Endothelial cell of umbilical vein (primary cell): Measurements from ENCODE around the gene CUBN. TPM values are rescaled to one million over a fixed set of nuclear protein-coding genes. Genes with fewer than 3 reads are reported as not detected.

Experiments used
- BruUV-seq: library from RNA; stranded (reverse); fragments of 400-500 nt; replicated peaks from 2 replicates; lab custom pipeline; 2021; lab: Mats Ljungman, UMichigan
- CTCF ChIA-PET: fragments of 300-600, 350-600 bp; sonication (Branson Sonifier 250); formaldehyde crosslinking; loops from one replicate; lab custom pipeline; 2021; ENCODE audit warnings: antibody characterized with exemption, inconsistent platforms; lab: Charles Lee
- POLR2A ChIA-PET: fragments of 300-600, 350-600 bp; sonication (Branson Sonifier 250); formaldehyde crosslinking; loops from one replicate; lab custom pipeline; 2021; ENCODE audit warnings: antibody characterized with exemption, inconsistent platforms; lab: Charles Lee
- DNase-seq: peaks from one replicate; pipeline ENCODE4 v3.0.0-alpha.2; 2011; ENCODE audit warnings: low read depth, low spot score
- FAIRE-seq: peaks from 2 replicates; lab custom pipeline; 2011; peaks lifted over from hg19 to GRCh38; lab: Jason Lieb, UNC
- H2AFZ ChIP-seq: 2 replicates; pipeline ENCODE4 v1.6.0; 2012; ENCODE audit warnings: low read depth, low read length, control low read depth, inconsistent platforms
- H3K27ac ChIP-seq: 2 replicates; pipeline ENCODE4 v1.5.1; 2011; ENCODE audit warnings: low read depth, mild to moderate bottlenecking, control low read depth, low read length, moderate library complexity; ENCODE audit not compliant: insufficient read depth
- H3K27me3 ChIP-seq, 2 experiments: 2 replicates each; pipeline versions ENCODE4 v1.6.0 to v1.6.1; 2011; ENCODE audit warnings: low read length in 2 of 2, mixed read lengths in 1 of 2; ENCODE audit not compliant: control insufficient read depth in 2 of 2, insufficient read depth in 2 of 2
- H3K36me3 ChIP-seq, 2 experiments: 2 replicates in 1 of 2; 3 replicates in 1 of 2; pipeline ENCODE4 v1.5.1; 2011; ENCODE audit warnings: low read length in 2 of 2, mild to moderate bottlenecking in 1 of 2, moderate library complexity in 1 of 2; ENCODE audit not compliant: control insufficient read depth in 2 of 2, insufficient read depth in 2 of 2; ENCODE audit errors: extremely low read depth in 1 of 2
- H3K4me1 ChIP-seq: 3 replicates; pipeline ENCODE4 v1.5.1; 2011; ENCODE audit warnings: mild to moderate bottlenecking, low read length; ENCODE audit not compliant: control insufficient read depth, insufficient read depth; ENCODE audit errors: extremely low read depth
- H3K4me2 ChIP-seq: 2 replicates; pipeline ENCODE4 v1.6.1; 2011; ENCODE audit warnings: low read length, control low read depth, mixed read lengths; ENCODE audit not compliant: insufficient read depth
- H3K4me3 ChIP-seq, 3 experiments: fragments of 200-600 bp in 1 of 3; sonication (generic), shearing (Covaris generic) in 1 of 3; replicated peaks in 1 of 3; 2 replicates each; pipeline ENCODE4 v1.5.1; 2011 to 2016; ENCODE audit warnings: control low read depth in 3 of 3, low read length in 3 of 3, mild to moderate bottlenecking in 2 of 3, inconsistent platforms in 1 of 3, low read depth in 1 of 3, moderate library complexity in 1 of 3; ENCODE audit not compliant: insufficient read depth in 1 of 3
- H3K79me2 ChIP-seq: 2 replicates; pipeline ENCODE4 v1.6.0; 2012; ENCODE audit warnings: low read length, inconsistent platforms; ENCODE audit not compliant: control insufficient read depth, insufficient read depth
- H3K9ac ChIP-seq: replicated peaks from 2 replicates; pipeline ENCODE3; 2011; ENCODE audit warnings: low read length, control low read depth; ENCODE audit not compliant: insufficient read depth; ENCODE audit errors: extremely low read depth
- H3K9me1 ChIP-seq: replicated peaks from 3 replicates; pipeline ENCODE4 v1.6.0; 2011; ENCODE audit warnings: mild to moderate bottlenecking, low read length; ENCODE audit not compliant: control insufficient read depth, insufficient read depth; ENCODE audit errors: extremely low read depth
- H3K9me3 ChIP-seq: replicated peaks from 2 replicates; pipeline ENCODE4 v1.5.1; 2012; ENCODE audit warnings: low read length, inconsistent platforms; ENCODE audit not compliant: control insufficient read depth, insufficient read depth
- H4K20me1 ChIP-seq: replicated peaks from 2 replicates; pipeline ENCODE3; 2011; ENCODE audit warnings: mild to moderate bottlenecking, low read length; ENCODE audit not compliant: control insufficient read depth, insufficient read depth; ENCODE audit errors: extremely low read depth
- CTCF ChIP-seq, 2 donors: IDR thresholded peaks; 1 replicate in 1 of 2; 2 replicates in 1 of 2; pipeline ENCODE4 v1.5.1; 2011; ENCODE audit warnings: low read length in 2 of 2, mild to moderate bottlenecking in 2 of 2, moderate library complexity in 2 of 2, control low read depth in 1 of 2, inconsistent platforms in 1 of 2, low read depth in 1 of 2; ENCODE audit not compliant: insufficient read depth in 1 of 2; ENCODE audit errors: extremely low read depth in 1 of 2
- EZH2 ChIP-seq: IDR thresholded peaks from 2 replicates; pipeline ENCODE4 v1.6.1; 2012; ENCODE audit warnings: borderline replicate concordance, low read depth, mild to moderate bottlenecking, moderate library complexity, low read length, inconsistent platforms; ENCODE audit not compliant: severe bottlenecking
- FOS ChIP-seq: IDR thresholded peaks from 2 replicates; pipeline ENCODE4 v1.6.1; 2011; ENCODE audit warnings: mild to moderate bottlenecking, low read length, moderate library complexity, borderline replicate concordance; ENCODE audit not compliant: insufficient read depth
- GATA2 ChIP-seq: IDR thresholded peaks from 2 replicates; pipeline ENCODE4 v1.7.0; 2011; ENCODE audit warnings: low read depth, mild to moderate bottlenecking, moderate library complexity, mixed read lengths, low read length; ENCODE audit not compliant: insufficient read length, insufficient read depth
- JUN ChIP-seq: IDR thresholded peaks from 2 replicates; pipeline ENCODE4 v1.6.1; 2011; ENCODE audit warnings: borderline replicate concordance, low read depth; ENCODE audit not compliant: insufficient read length, insufficient read depth
- MYC ChIP-seq: IDR thresholded peaks from one replicate; pipeline ENCODE4 v1.6.1; 2011; ENCODE audit warnings: mild to moderate bottlenecking, low read depth, low read length
- POLR2A ChIP-seq: IDR thresholded peaks from 2 replicates; pipeline ENCODE4 v1.6.1; 2012; ENCODE audit warnings: low read depth, mild to moderate bottlenecking, control low read depth, low read length
- POLR2AphosphoS5 ChIP-seq: IDR thresholded peaks from 2 replicates; pipeline ENCODE4 v1.6.1; 2012; ENCODE audit warnings: low read depth, mild to moderate bottlenecking, control low read depth, low read length, moderate library complexity; ENCODE audit not compliant: insufficient read depth
- dilution Hi-C: fragments of 300-500 bp; cut with MboI; formaldehyde crosslinking; loops from one replicate; pipeline ENCODE4 v1.15.0; 2019; ENCODE audit warnings: low sequenced_read_pairs; ENCODE audit not compliant: extremely low pct_ligation_motif_present
- intact Hi-C: fragments of 100-400 bp; cut with micrococcal nuclease; formaldehyde crosslinking; loops from one replicate; pipeline ENCODE4 v1.10.0; 2022
- polyA plus RNA-seq, 4 experiments: library from polyadenylated mRNA; depleted of rRNA in 3 of 4; stranded (reverse) in 3 of 4; unstranded in 1 of 4; fragments of >200 nt; gene quantifications; 2 replicates each; pipeline versions ENCODE4 v1.2.1 to v1.2.3, GENCODE V29; 2011 to 2012; ENCODE audit warnings: missing spikeins in 1 of 4
- total RNA-seq: library from RNA; stranded (reverse); gene quantifications from 2 replicates; pipeline ENCODE4 v1.2.3, GENCODE V29; 2021
- TF ChIP-seq, protein P1 (sequence below): IDR thresholded peaks from 2 replicates; pipeline ENCODE4 v1.6.1; 2011; ENCODE audit not compliant: insufficient read depth, insufficient read length

The CUBN gene
- total and polyA plus RNA-seq, 2 donors (not counting 3 experiments of a cell fraction or from before 2014, with no cell fraction given) = 2.7 to 4.6 TPM

- intact Hi-C loops (loop anchor here (1.0 to 2.0 kb wide), 8 partner anchors 62 to 367 kb away; partner anchors contain the start of gene VIM), dilution Hi-C loops (no loop called here)
- no peak for TF ChIP-seq GATA2
- TF ChIP-seq EZH2 = no peak
- TF ChIP-seq MYC = no peak
- no peaks in the 10 kb centered on the region for H3K36me3 ChIP-seq
- no peak for DNase-seq
- no peak overlapping the region for H3K27ac ChIP-seq
- H3K4me1 ChIP-seq = peaks cover 8% of the 10 kb centered on the region
- no peak overlapping the region for H3K4me3 ChIP-seq
- no TSS peak for BruUV-seq
- H2AFZ ChIP-seq = no peak overlapping the region
- no peak overlapping the region for H3K4me2 ChIP-seq
- no peaks in the 10 kb centered on the region for H3K9me3 ChIP-seq
- no peaks in the 10 kb centered on the region for H3K79me2 ChIP-seq
- H3K9ac ChIP-seq = no peak overlapping the region
- ChIA-PET CTCF (interaction anchor here (0.8 to 2.8 kb wide), 11 partner anchors 10 to 364 kb away, joined by 3 to 11 read pairs (median 4); partner anchors contain the start of gene TRDMT1), POLR2A (interaction anchor here (1.4 to 1.6 kb wide), 2 partner anchors 78 to 339 kb away, joined by 3 to 4 read pairs; no protein-coding TSS in a partner anchor)
- H3K9me1 ChIP-seq = no peaks in the 10 kb centered on the region
- no peaks in the 10 kb centered on the region for H4K20me1 ChIP-seq
- FAIRE-seq = peak; percentile 33
- no peaks in the 10 kb centered on the region for H3K27me3 ChIP-seq
Observed at GRCh38 chr10:16890691-16891090, 238.9 kb downstream of the CUBN start.

GRCh38 chr10:16887565-16887964, 242.0 kb downstream of the CUBN start:
- Histone ChIP-seq H3K4me1 (peaks cover 8% of the 10 kb centered on the region), H3K79me2 (no peaks in the 10 kb centered on the region), H4K20me1 (no peaks in the 10 kb centered on the region), H3K9me1 (no peaks in the 10 kb centered on the region), H2AFZ (no peak overlapping the region), H3K27ac (no peak overlapping the region), H3K9ac (no peak overlapping the region), H3K36me3 (no peaks in the 10 kb centered on the region), H3K4me3 (no peak overlapping the region), H3K4me2 (peak overlapping the region; percentile 12), H3K27me3 (no peaks in the 10 kb centered on the region), H3K9me3 (no peaks in the 10 kb centered on the region)
- TF ChIP-seq FOS (peak; percentile 71), CTCF (IDR thresholded peaks at IDR 0.05; ENCODE audit: extremely low read depth in 1 of 2, insufficient read depth in 1 of 2, low read depth in 1 of 2, low read length in 2 of 2) (no peak), POLR2AphosphoS5 (peak; percentile 31), GATA2 (peak; percentile 71), JUN (peak; percentile 54), MYC (no peak), POLR2A (no peak), EZH2 (no peak)
- TF ChIP-seq, protein P1, sequence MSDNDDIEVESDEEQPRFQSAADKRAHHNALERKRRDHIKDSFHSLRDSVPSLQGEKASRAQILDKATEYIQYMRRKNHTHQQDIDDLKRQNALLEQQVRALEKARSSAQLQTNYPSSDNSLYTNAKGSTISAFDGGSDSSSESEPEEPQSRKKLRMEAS = no peak
- peak; percentile 85 for FAIRE-seq
- CTCF ChIA-PET = no interaction called here
- peak; percentile 84 for DNase-seq
- dilution Hi-C loops (no loop called here), intact Hi-C loops (no loop called here)
- no TSS peak for BruUV-seq
- POLR2A ChIA-PET = no interaction called here
